SK-N-SH (cell line): ENCODE data around the gene IMMT. TPM values are rescaled to one million over a fixed set of nuclear protein-coding genes. Genes with fewer than 3 reads are reported as not detected.

Experiments
- CTCF ChIA-PET: fragments of 300-600, 350-600 bp; formaldehyde crosslinking; extraction: SDS; loops from one replicate; lab custom pipeline; 2021; lab: Yijun Ruan, JAX
- POLR2A ChIA-PET: fragments of 350-600 bp; sonication (Branson Sonifier 250); formaldehyde crosslinking; extraction: SDS; loops from one replicate; lab custom pipeline; 2020; ENCODE audit warnings: antibody characterized with exemption, inconsistent platforms; lab: Yijun Ruan, JAX
- DNase-seq: peaks from one replicate; pipeline ENCODE4 v3.0.0; 2012
- H2AFZ ChIP-seq: fragments of 200-600 bp; sonication (generic); 2 replicates; pipeline ENCODE4 v1.8.1; 2016; ENCODE audit warnings: antibody characterized with exemption, mild to moderate bottlenecking, low read depth
- H3F3A ChIP-seq: fragments of 200-600 bp; sonication (generic); replicated peaks from 2 replicates; pipeline ENCODE3; 2016; ENCODE audit warnings: antibody characterized with exemption, mild to moderate bottlenecking; ENCODE audit not compliant: insufficient read depth
- H3K27ac ChIP-seq, 2 experiments: fragments of 200-500 bp in 1 of 2; fragments of 200-600 bp in 1 of 2; sonication (Bioruptor generic) in 1 of 2; sonication (generic), shearing (Covaris generic) in 1 of 2; 2 replicates each; pipeline versions ENCODE4 v1.5.1 to v1.6.1; 2014 to 2016; ENCODE audit warnings: low read depth in 2 of 2, inconsistent platforms in 1 of 2, low read length in 1 of 2, mild to moderate bottlenecking in 1 of 2, mixed read lengths in 1 of 2
- H3K27me3 ChIP-seq: fragments of 200-600 bp; sonication (generic), shearing (Covaris generic); 2 replicates; pipeline ENCODE4 v1.6.1; 2016; ENCODE audit warnings: mixed run types; ENCODE audit not compliant: insufficient read depth
- H3K36me3 ChIP-seq, 2 experiments: fragments of 200-500 bp in 1 of 2; fragments of 200-600 bp in 1 of 2; sonication (Bioruptor generic) in 1 of 2; sonication (generic) in 1 of 2; replicated peaks in 1 of 2; 2 replicates each; pipeline versions ENCODE3 to v1.5.1; 2014 to 2016; ENCODE audit warnings: low read length in 1 of 2, mild to moderate bottlenecking in 1 of 2; ENCODE audit not compliant: insufficient read depth in 2 of 2, control insufficient read depth in 1 of 2
- H3K4me1 ChIP-seq, 2 experiments: fragments of 200-500 bp in 1 of 2; fragments of 200-600 bp in 1 of 2; sonication (Bioruptor generic) in 1 of 2; sonication (generic), shearing (Covaris generic) in 1 of 2; 2 replicates each; pipeline versions ENCODE4 v1.5.1 to v1.6.1; 2014 to 2016; ENCODE audit warnings: low read depth in 1 of 2, low read length in 1 of 2, mixed run types in 1 of 2; ENCODE audit not compliant: insufficient read depth in 2 of 2, control insufficient read depth in 1 of 2
- H3K4me2 ChIP-seq: fragments of 200-600 bp; sonication (generic), shearing (Covaris generic); 2 replicates; pipeline ENCODE4 v1.6.1; 2017; ENCODE audit warnings: mixed run types
- H3K4me3 ChIP-seq, 2 experiments: fragments of 200-500 bp in 1 of 2; fragments of 200-600 bp in 1 of 2; sonication (Bioruptor generic) in 1 of 2; sonication (generic), shearing (Covaris generic) in 1 of 2; 2 replicates each; pipeline versions ENCODE4 v1.5.1 to v1.8.1; 2014 to 2016; ENCODE audit warnings: low read depth in 2 of 2, inconsistent platforms in 1 of 2, low read length in 1 of 2, mild to moderate bottlenecking in 1 of 2, mixed read lengths in 1 of 2, moderate library complexity in 1 of 2
- H3K79me2 ChIP-seq: fragments of 200-600 bp; sonication (generic); 2 replicates; pipeline ENCODE4 v1.8.1; 2017; ENCODE audit warnings: mild to moderate bottlenecking; ENCODE audit not compliant: insufficient read depth
- H3K9ac ChIP-seq: fragments of 200-600 bp; sonication (generic); 2 replicates; pipeline ENCODE4 v1.6.1; 2017; ENCODE audit warnings: mixed run types
- H3K9me2 ChIP-seq: fragments of 200-600 bp; sonication (generic); 2 replicates; pipeline ENCODE4 v1.6.1; 2017; ENCODE audit warnings: mixed run types
- H3K9me3 ChIP-seq: fragments of 200-600 bp; sonication (generic); 2 replicates; pipeline ENCODE4 v1.6.1; 2017; ENCODE audit warnings: mixed run types, mild to moderate bottlenecking, moderate library complexity
- H4K20me1 ChIP-seq: fragments of 200-600 bp; sonication (generic); 2 replicates; pipeline ENCODE4 v1.6.1; 2017; ENCODE audit warnings: mild to moderate bottlenecking, mixed run types; ENCODE audit not compliant: insufficient read depth
- CHD2 ChIP-seq: fragments of 150-350 bp; IDR thresholded peaks from 2 replicates; pipeline ENCODE4 v1.6.1; 2018; ENCODE audit warnings: low read length; ENCODE audit not compliant: partially characterized antibody
- CTCF ChIP-seq: fragments of 200-600 bp; sonication (generic); IDR thresholded peaks from 2 replicates; pipeline ENCODE4 v1.6.1; 2017; ENCODE audit warnings: antibody characterized with exemption, mild to moderate bottlenecking, moderate library complexity
- ELF1 ChIP-seq: IDR thresholded peaks from 2 replicates; pipeline ENCODE4 v1.4.0; 2012
- EZH2phosphoT487 ChIP-seq: fragments of 200-600 bp; sonication (generic); IDR thresholded peaks from 2 replicates; pipeline ENCODE4 v1.6.1; 2017; ENCODE audit warnings: low read depth, mixed run types, mild to moderate bottlenecking, antibody characterized with exemption, moderate library complexity, borderline replicate concordance
- FOXJ3 ChIP-seq: sonication (generic); formaldehyde crosslinking; IDR thresholded peaks from 2 replicates; pipeline ENCODE4 v1.5.1; 2020; ENCODE audit warnings: mild to moderate bottlenecking, missing genetic modification reagents
- IRF3 ChIP-seq: fragments of 150-350 bp; IDR thresholded peaks from 2 replicates; pipeline ENCODE4 v1.6.1; 2016; ENCODE audit warnings: mild to moderate bottlenecking, low read depth, low read length
- JUND ChIP-seq: IDR thresholded peaks from 2 replicates; pipeline ENCODE4 v1.4.0; 2012
- MEF2A ChIP-seq: IDR thresholded peaks from 2 replicates; pipeline ENCODE4 v1.4.0; 2012; ENCODE audit warnings: low read depth, borderline replicate concordance
- MXI1 ChIP-seq: IDR thresholded peaks from 2 replicates; pipeline ENCODE4 v1.6.1; 2012; ENCODE audit warnings: mild to moderate bottlenecking, low read depth, low read length, improper control_type of control experiment
- NFIC ChIP-seq: IDR thresholded peaks from 2 replicates; pipeline ENCODE4 v1.4.0; 2012; ENCODE audit warnings: borderline replicate concordance
- NRF1 ChIP-seq: IDR thresholded peaks from 2 replicates; pipeline ENCODE4 v1.6.1; 2012; ENCODE audit warnings: low read depth, mild to moderate bottlenecking, low read length
- REST ChIP-seq: IDR thresholded peaks from 2 replicates; pipeline ENCODE4 v1.6.1; 2012; ENCODE audit warnings: mild to moderate bottlenecking, low read depth, low read length, moderate library complexity
- RFX5 ChIP-seq: IDR thresholded peaks from 2 replicates; pipeline ENCODE4 v1.6.1; 2012; ENCODE audit warnings: mild to moderate bottlenecking, improper control_type of control experiment, low read length
- RXRA ChIP-seq: IDR thresholded peaks from 2 replicates; pipeline ENCODE4 v1.4.0; 2012; ENCODE audit warnings: low read depth, mild to moderate bottlenecking, borderline replicate concordance
- SMC3 ChIP-seq: IDR thresholded peaks from 2 replicates; pipeline ENCODE4 v1.6.1; 2012; ENCODE audit warnings: low read depth, low read length, improper control_type of control experiment
- TAF1 ChIP-seq: IDR thresholded peaks from 2 replicates; pipeline ENCODE4 v1.6.1; 2012; ENCODE audit warnings: low read depth, mild to moderate bottlenecking, low read length, moderate library complexity, borderline replicate concordance
- TCF12 ChIP-seq: IDR thresholded peaks from 2 replicates; pipeline ENCODE4 v1.4.0; 2012
- TEAD4 ChIP-seq: IDR thresholded peaks from 2 replicates; pipeline ENCODE4 v1.4.0; 2012; ENCODE audit warnings: mild to moderate bottlenecking, borderline replicate concordance; ENCODE audit not compliant: insufficient read depth
- USF1 ChIP-seq: IDR thresholded peaks from 2 replicates; pipeline ENCODE4 v1.4.0; 2012; ENCODE audit warnings: low read depth, borderline replicate concordance
- YY1 ChIP-seq: IDR thresholded peaks from 2 replicates; pipeline ENCODE4 v1.4.0; 2012; ENCODE audit warnings: low read depth, mild to moderate bottlenecking
- WGBS: methylation state at CpG from one replicate; pipeline ENCODE4 v1.1.6; 2017; ENCODE audit warnings: low lambda C conversion rate; 5-methylcytosine and 5-hydroxymethylcytosine counted together
- polyA plus RNA-seq, 3 experiments: library from polyadenylated mRNA; depleted of rRNA; stranded (reverse); fragments of >200 nt; gene quantifications; 2 replicates each; pipeline ENCODE4 v1.2.3, GENCODE V29; 2012

IMMT gene
- polyA plus RNA-seq, 1 of the 3 experiments (the other 2 are of a cell fraction) = 36.3 TPM

GRCh38 chr2:86218124-86218523 lies 22.9 kb upstream of the IMMT start:
- Histone ChIP-seq H3K9me3 (no peaks in the 10 kb centered on the region), H3F3A (no peaks in the 10 kb centered on the region), H4K20me1 (no peaks in the 10 kb centered on the region), H2AFZ (no peak overlapping the region; the same call in 1 of the 2 replicates), H3K79me2 (no peaks in the 10 kb centered on the region), H3K4me3 (no peak overlapping the region), H3K4me1 (peaks cover under 1 to 19% of the 10 kb centered on the region in 2 experiments; a peak in 3 of 4 replicates), H3K27me3 (no peaks in the 10 kb centered on the region), H3K9ac (no peak overlapping the region), H3K9me2 (no peaks in the 10 kb centered on the region), H3K36me3 (peaks cover 2 to 13% of the 10 kb centered on the region in 2 experiments), H3K4me2 (no peak overlapping the region), H3K27ac (no peak overlapping the region)
- no peak for TF ChIP-seq USF1
- TF ChIP-seq TAF1 = no peak
- TF ChIP-seq MEF2A = no peak
- no peak for TF ChIP-seq SMC3
- TF ChIP-seq IRF3 = no peak
- TF ChIP-seq EZH2phosphoT487 = no peak
- no peak for TF ChIP-seq TCF12
- TF ChIP-seq REST = no peak
- TF ChIP-seq NRF1 = no peak
- TF ChIP-seq CTCF = no peak
- TF ChIP-seq TEAD4 = no peak
- TF ChIP-seq NFIC = no peak
- no peak for TF ChIP-seq RXRA
- TF ChIP-seq YY1 = no peak
- TF ChIP-seq ELF1 = no peak
- TF ChIP-seq JUND = no peak
- TF ChIP-seq RFX5 = no peak
- TF ChIP-seq FOXJ3 (CRISPR knock-in tag) = no peak
- no peak for TF ChIP-seq MXI1
- no peak for TF ChIP-seq CHD2
- DNase-seq = no peak
- 97% methylated on average over 4 of the region's 4 CpGs for WGBS
- ChIA-PET POLR2A (no interaction called here), CTCF (no interaction called here)
